NCI-H1694 treated with DMSO at 0.1 percent for 48 hours (cell line): ENCODE measurements around the gene CCDC85A.

Experiments
- DNase-seq: peaks from one replicate; lab custom pipeline; 2025; lab: John Stamatoyannopoulos, UW

Gene CCDC85A

DNA sequence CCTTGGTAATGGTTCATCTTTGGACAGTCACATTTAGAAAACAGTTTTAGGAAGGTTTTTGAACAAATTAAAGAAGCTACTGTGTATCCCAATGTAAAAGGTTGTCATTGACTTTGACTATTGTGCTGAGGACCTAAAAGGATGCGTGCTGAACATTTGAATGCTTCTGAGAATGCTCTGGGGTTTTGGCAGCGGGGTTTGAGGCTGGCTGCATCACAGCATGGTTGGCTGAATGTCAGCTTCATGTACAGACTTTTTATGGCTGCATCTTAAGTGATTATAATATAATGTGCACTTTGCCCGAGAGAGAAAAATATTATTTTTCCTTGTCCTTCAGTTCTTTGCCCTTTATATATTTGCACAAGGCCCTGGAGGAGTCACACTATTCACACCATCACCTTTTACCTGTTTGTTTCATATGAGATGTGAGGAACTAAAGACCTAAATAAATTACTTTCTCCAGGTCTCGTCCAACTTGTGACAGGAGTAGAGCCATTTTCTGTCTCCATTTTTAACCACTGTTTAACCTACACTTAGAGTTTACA lies 125.9 kb downstream of the CCDC85A start:
- no peak for DNase-seq

DNA sequence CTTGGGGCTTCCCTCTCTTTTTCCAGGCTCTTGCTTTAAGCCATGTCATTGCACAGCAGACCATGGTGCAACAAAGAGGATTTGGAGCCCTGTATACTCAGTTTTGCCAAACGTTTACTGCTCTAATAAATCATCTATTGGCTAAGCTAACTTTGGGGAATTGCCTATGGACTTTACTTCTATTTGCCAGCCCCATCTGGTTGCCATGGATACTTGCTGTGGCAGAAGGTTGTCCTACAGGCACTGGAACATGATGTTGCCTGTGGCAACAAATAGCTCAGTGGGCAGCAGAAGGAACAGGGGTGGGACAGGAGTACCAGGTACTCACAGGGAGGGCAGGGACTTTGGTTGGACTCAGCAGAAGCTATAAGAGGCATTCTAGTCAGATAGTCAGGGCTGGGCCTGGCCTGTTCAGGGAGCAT lies 129.7 kb downstream of the CCDC85A start:
- DNase-seq = no peak

DNA sequence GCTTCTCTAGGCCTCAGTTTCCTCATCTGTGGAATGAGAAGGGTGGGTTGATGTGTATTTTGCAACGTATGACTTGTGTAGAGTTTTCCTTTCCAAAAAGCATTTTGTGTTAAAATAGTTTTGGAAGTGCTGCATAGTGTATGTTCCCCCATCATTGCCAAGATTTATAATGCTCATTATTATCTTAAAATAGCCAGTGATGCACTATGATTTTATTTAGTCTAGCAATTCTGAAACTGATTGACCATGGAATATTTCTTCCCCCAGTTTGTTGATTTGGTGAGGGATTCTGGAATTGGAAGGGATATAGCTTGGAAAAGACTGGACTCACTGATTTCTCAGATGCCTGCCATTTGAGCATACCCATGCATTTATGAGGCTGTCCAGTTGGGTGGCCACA lies 130.6 kb downstream of the CCDC85A start:
- no peak for DNase-seq

DNA sequence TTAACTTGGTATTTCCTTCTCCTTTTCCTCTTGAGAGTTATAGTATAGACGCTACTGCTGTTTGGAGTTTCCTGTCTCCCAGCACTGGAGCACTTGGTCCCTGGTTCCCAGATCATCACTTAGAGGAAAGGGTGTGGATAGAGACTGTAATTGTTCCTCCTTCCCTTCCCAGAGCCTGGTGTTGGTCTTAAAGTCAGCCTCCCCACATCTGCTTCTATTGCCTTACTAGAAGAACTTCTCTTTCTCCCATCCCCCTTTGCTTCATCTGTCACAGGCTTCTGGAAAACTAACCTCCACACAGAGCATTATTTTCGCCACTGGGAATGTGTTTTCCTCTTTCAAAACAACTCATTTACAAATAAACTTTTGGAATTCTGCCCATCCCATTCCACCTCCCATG lies 131.0 kb downstream of the CCDC85A start:
- peak; percentile 79 for DNase-seq

- peak; percentile 36 for DNase-seq
Measured at GRCh38 chr2:56315376-56315775, 131.6 kb downstream of the CCDC85A start.

DNA sequence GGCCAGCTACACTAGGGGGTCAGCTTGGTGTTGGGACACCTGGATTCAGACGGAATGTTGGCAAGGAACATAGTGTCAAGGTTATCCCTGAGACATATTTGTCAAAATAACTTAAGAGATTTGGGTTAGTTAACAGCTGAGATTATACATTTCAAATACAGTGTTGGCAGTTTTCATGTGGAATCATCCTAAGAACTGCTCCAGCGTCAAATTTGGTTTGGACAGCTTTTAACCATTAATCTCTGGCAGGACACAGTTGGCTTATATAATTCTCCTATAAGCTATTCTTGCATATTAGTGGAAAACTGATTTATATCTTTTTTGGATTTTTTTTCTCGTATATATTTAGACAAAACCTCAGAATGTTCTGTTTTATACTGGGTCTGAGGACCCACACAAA lies 132.2 kb downstream of the CCDC85A start:
- no peak for DNase-seq

- DNase-seq = no peak
Measured at GRCh38 chr2:56318147-56318546, 134.4 kb downstream of the CCDC85A start.

DNA sequence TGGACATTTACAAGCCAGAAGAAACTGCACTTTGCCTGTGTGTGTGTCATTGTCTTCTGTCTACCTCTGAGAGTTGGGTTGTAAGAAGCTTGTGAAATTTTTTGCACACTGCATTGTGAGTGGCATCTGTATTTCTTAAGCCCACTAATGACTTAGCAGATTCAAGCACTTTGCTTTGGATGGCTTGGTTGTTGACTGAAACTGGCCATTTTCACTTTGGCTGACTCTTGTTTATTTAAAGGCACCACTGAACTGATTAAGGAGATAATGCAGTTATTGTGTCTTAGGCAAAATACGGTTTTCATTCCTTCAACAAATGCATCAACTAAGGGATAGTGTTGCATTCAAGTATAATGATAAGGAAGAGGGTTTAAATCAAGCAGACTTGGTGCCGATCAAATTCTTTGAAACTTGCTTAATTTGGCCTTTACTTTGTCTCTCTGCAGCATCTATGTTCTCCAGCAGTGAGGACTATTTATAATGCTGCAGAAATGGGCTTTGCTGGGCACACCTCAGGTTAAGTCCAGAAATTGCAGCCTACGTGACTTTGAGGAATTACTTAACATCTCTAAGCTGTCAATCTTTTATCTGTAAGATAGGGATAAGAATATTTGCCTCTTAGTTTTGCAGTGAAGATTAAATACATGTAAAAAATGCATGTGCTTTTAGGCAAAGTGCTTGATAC lies 142.0 kb downstream of the CCDC85A start:
- no peak for DNase-seq

DNA sequence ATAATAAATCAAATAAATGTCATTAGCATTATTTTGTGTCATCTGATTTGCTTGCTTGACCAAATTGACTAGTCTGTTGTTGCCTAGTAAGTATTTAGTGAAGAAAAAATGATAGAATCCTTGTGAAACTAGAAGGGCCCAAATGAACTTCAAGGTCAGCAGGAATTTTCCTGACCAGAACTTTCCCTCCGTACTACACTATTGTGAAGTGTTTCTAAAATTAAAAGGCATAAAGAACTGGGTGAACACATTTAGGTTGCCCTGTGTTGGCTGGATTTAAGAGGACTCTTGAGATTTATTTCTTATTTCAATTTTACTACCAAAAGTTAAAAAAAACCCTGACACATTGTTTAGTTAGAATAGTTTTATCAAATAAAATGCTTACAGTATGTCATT lies 142.6 kb downstream of the CCDC85A start:
- DNase-seq = no peak

DNA sequence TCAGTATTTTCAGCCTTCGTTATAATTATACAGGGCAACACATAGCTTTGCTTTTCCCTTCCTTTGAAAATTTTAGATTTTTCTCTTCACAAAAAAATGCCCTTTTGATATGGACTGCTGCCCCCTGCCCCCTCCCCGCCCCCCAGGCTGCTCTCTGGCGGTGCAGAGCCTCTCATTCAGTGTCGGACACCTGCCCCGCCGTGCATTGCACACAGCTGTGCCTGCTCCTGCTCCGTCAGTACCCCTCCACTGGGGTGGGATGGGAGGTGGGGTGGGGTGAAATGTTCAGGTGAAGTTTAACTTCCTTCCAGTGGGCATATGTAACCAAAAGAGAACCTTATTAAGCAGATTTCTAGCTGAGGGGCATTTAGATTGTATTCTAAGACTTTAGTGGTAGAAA lies 148.0 kb downstream of the CCDC85A start:
- no peak for DNase-seq

- DNase-seq = no peak
Measured at GRCh38 chr2:56333812-56334485, 150.2 kb downstream of the CCDC85A start.

GRCh38 chr2:56334622-56335021 lies 150.8 kb downstream of the CCDC85A start:
- DNase-seq = no peak

GRCh38 chr2:56335101-56335500 lies 151.3 kb downstream of the CCDC85A start:
- no peak for DNase-seq

DNA sequence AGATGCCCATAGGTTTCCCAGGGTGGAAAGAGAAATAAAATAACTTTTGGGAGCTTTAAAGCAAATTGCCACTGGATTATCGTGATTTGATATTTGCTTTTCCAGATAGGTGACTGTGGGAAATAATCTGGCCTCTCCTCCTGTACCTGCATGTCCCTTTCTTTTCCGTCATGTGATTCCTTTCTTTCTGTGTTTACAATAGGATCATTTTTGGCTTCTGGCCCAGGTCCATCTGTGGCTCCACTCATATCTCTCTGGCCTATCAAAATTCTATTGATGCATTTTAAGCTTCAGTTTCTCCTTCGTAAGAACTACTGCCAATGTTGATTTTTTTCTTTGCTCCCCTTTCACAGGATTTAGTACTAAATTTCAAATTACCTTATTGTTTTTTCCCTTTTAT lies 153.6 kb downstream of the CCDC85A start:
- no peak for DNase-seq

DNA sequence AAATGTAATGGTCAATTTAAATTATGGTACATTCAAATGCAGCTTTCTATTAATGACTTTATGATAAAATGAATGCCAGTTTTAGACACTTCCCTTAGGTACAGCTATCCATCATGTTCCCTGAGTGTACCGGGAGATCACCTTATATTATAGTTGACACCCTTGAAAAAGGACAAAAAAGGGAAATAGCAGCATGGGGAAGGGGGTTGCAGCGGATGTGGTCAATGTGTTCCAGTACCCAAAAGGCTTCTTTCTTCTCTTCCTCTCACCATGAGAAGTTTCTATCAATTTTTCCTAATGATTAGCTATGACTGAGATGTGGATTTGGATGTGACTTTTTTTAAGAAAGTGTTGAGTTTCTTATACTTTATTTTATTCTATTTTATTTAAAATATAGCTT lies 154.4 kb downstream of the CCDC85A start:
- DNase-seq = no peak

DNA sequence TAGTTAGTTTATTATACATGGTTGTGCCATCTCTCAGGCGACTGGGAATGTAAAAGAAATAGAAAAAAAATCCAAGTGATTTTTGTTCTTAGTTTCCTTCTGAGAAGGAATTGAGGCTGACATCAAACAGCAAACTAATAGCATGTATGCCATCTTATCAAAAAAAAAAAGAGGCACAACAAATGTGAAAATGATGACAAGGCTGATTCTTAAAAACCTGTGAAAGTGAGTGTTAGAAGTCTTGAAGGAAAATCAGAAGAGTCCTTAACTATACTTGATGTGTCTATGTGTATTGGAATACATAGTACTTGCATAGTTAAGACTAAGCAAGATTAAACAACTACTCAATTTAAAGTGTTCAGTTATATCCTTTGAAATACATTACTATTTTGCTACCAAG lies 161.0 kb downstream of the CCDC85A start:
- no peak for DNase-seq

GRCh38 chr2:56347881-56348280 lies 164.1 kb downstream of the CCDC85A start:
- DNase-seq = no peak

GRCh38 chr2:56348392-56349210 lies 164.8 kb downstream of the CCDC85A start:
- no peak for DNase-seq

- DNase-seq = peak; percentile 17
Measured at GRCh38 chr2:56357655-56358295, 174.0 kb downstream of the CCDC85A start.

DNA sequence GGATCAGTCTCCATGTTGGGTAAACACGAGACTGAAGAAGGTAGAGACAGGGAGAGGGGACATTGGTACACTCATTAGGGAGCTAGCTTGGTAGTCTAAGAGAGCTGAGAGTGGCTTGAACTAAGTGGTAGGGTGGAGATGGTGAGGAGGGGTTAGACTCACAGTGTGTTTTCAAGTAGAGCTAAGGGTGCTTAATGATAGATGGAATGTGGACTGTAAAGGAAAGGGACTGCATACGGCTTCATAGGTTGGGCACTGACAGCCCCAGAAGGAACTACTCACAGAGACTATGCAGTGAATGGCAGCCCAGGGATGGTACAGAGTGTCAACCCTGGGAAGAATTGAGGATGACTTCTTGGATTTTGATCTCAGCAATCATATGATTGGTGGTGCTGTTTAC lies 178.1 kb downstream of the CCDC85A start:
- DNase-seq = no peak

GRCh38 chr2:56364902-56365301 lies 181.1 kb downstream of the CCDC85A start:
- no peak for DNase-seq

DNA sequence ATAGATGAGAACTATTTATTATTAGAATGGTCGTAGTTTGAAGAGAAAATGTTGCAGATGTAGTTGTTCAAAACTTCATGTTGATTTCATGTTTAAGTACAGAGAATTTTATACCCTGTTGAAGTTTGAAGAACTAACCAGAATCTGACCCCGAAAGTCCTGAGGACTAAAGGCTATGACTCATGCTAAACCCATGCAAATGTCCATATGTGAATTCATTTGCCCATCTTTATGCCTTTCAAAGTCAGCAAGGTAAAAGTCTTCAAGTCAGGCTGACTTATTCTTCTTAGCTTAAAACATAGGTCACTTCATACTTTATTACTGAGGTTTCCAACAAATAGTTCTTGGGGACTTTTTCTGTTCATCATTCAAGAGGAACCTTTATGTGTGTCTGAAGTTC lies 185.5 kb downstream of the CCDC85A start:
- no peak for DNase-seq
